NCI-H774 (cell line): ENCODE measurements around the gene CSAD.
"Not testable (repeated sequence)": the region's sequence is repeated elsewhere in the genome, so short reads cannot be mapped to it uniquely, and the experiment has no call there.

Experiments
- DNase-seq: peaks from one replicate; lab custom pipeline; 2025; lab: John Stamatoyannopoulos, UW

CSAD gene

DNA sequence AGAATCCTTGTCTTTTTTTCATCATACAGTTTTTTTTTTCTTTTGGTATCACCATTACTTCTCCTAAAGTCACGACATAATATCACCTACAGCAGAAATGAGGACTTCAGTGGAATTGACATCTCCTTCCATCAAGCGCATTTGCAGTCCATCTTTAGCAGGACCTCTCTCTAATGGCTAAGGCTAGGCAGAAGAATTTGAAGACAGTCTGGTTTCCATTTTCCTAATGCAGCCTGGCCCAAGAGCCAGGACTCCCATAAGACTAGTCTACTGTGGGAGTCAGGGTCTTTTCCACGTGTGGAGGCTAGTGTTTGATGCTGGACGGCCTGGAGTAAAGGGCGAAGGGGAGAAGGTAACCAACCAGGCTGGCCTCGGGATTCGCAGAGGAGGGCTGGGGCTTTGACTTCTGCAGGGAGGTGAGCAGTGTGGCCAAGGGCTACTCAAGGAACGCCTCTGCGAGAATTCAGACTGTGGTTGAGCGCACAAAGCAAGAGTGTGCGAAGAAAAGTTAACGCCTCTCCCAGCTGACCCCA is 972 bp downstream of the CSAD start:
- DNase-seq = no peak

DNA sequence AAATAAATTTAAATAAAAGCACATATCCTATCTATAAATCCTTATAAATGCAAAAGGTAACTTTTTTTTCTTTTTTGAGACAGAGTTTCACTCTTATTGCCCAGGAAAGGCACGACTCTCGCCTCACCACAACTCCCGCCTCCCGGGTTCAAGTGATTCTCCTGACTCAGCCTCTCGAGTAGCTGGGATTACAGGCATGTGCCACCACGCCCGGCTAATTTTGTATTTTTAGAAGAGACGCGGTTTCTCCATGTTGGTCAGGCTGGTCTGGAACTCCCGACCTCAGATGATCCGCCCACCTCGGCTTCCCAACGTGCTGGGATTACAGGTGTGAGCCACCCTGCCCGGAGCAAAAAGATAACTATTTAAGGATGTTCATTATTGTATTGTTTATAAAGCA is 1.9 kb downstream of the CSAD start:
- not testable (repeated sequence) for DNase-seq

DNA sequence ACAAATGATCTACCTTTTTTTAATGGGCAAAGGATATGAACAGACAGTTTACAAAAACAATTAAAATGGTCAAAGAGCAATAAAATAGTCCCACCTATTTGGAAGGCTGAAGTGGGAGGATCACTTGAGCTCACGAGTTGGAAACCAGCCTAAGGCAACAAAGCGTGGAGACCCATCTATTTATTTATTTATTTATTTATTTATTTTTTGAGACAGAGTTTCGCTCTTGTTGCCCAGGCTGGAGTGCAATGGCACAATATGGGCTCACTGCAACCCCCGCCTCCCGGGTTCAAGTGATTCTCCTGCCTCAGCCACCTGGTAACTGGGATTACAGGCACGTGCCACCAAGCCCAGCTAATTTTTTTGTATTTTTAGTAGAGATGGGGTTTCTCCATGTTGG is 3.3 kb downstream of the CSAD start:
- not testable (repeated sequence) for DNase-seq

DNA sequence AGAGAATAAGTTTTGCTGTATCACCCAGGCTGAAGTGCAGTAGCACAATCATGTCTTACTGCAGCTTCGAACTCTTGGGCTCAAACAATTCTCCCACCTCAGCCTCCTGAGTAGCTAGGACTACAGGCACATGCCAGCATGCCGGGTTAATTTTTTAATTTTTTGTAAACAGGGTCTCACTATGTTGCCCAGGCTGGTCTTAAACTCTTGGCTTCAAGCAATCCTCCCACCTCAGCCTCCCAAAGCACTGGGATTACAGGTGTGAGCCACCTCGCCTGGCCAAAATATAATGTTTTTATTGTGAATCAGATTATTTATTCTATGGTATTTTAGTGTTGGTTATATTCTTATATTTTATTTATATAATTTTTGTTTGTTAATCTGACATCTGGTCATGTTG is 4.0 kb downstream of the CSAD start:
- no peak for DNase-seq

DNA sequence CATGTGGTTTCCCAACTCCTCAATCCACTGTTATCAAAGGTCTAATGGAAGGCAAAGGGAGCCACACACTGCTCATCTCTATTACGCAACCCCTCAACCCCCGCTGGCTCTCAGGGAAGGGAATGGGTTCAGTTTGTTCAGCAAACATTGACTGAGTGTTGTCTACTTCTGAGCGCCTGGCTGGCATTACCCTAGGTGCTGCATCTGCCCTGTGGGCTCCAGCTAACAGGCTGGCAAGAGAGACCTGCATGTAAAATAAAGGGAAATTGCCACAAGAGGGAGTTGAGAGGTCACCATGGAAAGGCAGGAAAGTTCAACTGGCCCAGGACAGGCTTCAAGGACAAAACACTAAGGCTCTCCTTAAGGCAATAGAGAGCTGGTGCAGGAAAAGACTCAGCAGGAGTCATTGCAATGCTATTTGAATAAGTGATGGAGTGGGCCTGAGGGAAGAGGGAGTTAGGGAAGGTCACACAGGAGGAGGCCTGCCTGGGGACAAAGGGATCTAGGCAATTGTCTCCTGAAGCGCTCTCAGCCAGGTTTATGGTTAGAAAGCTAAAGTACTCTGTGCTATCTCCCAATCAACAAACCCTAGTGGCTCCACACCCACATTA is 5.7 kb downstream of the CSAD start:
- peak; percentile 84 for DNase-seq

DNA sequence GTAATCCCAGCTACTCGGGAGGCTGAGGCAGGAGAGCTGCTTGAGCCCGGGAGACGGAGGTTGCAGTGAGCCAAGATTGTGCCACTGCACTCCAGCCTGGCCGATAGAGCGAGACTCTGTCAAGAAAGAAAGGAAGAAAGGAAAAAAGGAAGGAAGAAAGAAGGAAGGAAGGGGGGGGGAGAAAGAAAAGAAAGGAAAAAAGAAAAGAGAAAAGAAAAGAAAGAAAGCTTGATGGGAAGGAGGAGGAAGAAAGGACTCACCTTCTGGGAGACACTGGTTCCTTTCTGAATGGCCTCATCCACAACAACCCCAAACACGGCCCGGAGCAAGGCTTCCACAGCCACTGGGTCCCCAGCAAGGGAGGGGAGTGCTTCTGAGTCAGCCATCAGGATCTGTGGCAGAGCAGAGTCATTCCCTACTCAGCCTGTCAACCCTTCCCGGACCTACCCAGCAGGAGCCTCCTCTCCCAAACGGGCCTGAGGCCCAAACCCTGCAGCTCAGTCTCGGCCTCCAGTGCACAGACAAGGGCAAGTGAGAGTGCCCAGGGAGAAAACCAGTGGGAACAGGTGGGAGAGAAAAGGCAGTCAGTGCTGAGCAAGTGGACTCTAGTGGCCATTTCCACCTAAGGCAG is 7.5 kb downstream of the CSAD start:
- no peak for DNase-seq

DNA sequence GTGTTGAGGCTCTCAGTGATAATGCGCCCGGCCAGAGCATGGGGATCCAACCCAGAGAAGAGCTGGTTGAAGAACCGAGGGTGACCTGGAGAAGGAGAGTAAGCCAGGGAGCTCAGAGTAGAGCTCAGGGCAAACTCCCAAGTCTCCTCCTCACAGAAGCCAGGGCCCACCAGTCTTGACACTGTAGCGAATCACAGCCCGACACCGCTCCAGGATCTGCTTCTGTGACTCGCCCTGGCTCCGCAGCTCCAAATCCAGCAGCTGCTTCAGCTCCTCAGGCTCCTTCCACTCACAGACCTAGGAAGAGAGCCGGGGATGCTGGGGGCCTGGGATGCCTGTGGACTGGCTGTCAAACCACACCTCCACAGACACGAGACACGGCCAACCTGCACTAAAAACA is 8.4 kb downstream of the CSAD start:
- no peak for DNase-seq

DNA sequence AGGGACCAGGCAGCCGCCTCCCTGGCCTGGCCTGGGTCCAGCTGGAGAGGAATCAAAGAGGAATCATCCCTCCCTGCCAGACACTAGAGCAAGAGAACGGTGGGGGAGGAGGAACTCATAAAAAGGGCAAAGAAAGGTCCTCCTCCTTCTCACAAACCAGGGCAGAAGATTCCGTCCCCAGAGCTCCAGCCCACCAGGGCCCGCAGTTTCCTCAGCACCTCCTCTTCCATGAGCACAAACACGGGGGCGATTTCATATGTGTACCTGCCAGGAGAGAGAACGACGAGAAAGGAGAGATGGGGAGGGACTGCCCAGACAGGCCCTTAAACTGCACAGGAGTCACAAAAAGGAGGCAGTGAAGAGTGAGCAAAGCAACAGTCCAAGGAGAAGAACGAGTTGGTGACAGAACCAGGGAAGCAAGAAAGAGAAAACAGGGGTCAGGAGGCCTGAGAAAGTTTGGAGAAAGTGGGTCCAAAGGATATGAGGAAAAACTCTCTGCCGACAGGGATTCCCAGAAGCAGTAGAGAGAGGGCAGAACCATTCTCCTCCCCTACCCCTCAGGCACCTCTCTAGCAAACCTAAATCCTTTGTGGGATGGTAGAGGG is 8.9 kb downstream of the CSAD start:
- DNase-seq = no peak

DNA sequence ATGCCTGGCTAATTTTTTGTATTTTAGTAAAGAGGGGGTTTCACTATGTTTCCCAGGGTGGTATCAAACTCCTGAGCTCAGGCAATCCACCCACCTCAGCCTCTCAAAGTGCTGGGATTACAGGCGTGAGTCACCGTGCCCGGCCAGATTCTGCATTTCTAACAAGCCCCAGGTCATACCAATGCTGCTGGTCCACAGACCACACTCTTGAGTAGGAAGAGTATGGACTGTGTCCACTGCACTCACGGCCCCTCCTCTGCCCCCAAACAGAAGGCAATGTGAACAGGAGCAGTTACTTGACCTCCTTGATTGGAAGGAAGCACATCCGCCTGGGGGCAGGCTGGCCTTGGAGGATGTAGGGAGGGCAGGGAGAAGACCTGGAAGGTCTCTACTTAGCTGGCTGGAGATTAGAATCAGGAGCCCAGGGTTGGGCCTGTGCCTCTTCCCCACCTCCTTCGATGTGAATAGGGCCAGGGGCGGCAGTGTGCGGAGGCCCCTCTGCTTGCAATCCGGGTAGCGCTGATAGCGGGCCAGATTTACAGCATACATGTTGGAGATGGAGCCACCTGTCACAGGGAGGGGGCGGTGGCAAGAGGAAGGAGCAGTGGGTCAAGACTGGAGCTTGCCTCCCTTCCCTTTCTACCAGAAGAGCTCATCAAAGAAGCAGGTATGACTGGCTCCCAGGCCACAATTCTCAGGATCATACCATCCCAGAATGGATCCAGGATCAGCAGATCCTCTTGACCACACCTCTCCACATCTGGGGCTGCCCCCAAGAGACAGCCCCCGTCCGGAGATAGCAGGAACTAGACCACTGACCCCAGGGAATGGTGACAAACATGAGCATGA is 9.6 kb downstream of the CSAD start:
- no peak for DNase-seq

DNA sequence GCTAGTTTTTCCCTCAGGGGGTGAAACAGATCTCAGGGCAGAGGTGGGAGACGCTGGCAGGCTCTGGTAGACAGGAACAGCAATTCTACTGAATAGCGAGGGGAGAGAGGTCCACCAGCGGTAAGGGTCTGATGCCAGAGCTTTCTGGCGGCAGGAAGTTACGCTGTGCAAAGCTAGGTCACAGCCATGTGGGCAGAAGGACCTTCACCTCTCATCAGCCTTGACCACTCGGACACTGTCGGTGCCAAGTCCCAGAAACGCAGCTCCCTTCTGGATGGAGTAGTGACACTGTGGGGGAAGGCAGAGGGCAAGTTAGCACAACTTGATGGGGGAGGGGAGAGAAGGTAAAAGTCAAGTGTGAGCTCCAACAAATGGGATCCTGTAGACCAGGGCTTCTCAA is 10.5 kb downstream of the CSAD start:
- no peak for DNase-seq

DNA sequence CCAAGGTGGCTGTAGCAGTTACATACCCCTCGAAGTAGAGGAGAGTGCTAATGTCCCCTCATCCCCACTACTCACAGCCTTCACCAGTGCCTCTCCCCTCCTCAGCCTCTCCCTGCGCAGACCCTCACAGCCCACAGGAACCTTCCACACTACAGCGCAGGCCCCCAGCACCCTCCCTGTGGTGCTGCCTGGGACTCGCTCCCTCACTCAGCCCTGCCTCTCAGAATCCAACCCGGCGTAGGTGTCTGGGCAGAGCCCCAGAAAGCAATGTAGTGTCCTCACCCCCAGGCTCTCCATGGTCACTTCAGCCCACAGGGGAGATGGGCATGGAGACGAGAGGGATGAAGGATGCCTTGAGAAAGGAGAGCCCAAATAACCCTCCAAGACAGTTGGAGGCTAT is 11.1 kb downstream of the CSAD start:
- no peak for DNase-seq

DNA sequence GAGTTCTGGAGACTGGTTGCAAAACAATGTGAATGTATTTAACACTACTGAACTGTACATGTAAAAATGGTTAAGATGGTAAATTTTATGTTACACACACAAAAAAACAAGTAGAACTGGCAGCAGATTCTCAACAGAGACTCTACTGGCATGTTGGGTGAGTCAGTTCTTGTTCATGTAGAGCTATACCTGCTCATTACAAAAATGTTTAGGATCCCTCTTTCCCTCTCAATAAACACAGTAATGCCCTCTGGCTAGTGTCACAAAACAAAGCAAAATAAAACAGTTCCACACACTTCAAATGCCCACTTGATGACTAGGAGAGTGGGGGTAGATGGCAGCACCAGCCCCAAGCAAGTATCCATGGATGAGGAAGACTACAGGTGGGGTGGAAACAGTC is 13.9 kb downstream of the CSAD start:
- no peak for DNase-seq

DNA sequence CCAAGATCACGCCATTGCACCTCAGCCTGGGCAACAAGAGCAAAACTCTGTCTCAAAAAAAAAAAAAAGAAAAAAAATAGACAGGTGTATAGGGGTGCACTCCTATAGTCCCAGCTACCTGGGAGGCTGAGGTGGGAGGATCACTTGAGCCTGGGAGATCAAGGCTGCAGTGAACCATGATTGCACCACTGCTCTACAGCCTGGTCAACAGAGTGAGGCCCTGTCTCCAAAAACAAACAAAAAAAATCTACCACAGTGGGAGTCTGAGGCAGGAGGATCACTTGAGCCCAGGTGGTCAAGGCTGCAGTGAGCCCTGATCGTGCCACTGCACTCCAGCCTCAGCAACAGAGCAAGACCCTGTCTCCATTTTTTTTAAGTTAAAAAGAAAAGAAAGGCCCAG is 17.7 kb downstream of the CSAD start:
- DNase-seq = not testable (repeated sequence)

DNA sequence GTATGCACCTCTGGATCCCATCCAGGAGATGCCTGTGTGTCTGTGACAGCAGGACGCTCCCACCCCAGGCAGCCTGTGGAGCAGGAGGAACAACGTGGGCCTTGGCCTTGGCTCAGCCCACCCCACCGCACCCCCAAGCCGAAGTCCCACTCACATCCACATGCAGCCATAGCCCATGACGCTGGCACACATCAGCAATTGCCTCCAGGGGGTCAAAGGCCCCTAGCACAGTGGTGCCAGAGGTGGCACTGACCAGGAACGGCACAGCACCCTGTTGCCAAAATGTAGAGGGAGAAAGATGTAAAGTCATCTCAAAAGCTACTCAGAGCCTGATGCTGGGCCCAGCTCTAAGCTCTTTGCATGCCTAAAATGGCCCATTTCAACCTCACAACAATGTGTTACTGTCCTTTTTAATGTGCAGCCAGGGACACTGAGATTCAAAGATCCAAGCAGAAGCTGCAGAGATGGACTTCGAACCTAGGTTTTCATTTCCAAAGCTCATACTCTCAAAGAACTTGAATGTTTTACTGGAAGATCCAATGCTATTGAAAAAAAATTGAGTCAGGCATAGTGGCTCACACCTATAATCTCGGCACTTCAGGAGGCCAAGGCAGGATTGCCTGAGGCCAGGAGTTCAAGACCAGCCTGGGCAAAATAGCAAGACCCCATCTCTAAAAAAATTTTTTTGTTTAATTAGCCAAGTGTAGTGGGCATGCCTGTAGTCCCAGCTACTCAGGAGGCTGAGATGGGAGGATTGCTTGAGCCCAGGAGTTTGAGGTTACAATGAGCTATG is 19.4 kb downstream of the CSAD start:
- DNase-seq = no peak

DNA sequence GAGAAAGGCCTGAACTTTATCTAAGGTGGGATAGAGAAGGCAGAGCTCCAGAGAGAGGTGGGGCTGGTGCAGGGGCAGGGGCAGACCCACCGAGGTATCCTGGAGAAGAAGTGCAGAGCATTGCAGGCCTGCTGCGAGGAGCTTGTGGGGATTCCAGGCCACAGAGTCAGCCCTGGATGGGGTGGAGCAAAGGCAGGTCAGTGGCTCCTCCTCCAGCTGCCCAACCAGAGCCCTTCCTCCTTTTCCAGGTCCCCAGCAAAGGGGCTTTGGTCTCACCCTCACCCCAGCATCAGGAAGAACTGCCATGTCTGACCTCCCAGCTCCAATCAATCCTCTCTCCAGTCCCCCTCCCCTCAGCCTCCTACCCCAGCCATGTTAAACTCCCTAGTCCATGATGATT is 20.1 kb downstream of the CSAD start:
- DNase-seq = no peak

DNA sequence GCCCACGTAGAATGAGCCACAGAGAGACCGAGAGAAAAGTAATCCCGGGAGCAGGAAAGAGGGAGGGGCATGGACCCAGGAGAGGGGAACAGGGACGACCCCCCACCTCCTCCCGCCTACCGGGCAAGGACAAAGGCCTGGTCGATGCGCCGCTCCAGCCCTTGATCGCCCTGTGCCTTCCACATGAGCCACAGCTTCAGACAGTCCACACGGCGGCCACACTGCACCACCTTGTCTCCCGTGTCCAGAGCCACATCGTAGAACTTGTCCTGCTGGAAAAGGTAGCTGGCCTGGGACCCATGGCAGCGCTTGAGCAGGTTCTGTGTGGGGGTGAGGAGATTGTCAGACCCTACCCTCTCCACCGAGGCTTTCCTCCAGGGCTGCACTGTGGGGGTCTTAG is 20.7 kb downstream of the CSAD start:
- DNase-seq = no peak

DNA sequence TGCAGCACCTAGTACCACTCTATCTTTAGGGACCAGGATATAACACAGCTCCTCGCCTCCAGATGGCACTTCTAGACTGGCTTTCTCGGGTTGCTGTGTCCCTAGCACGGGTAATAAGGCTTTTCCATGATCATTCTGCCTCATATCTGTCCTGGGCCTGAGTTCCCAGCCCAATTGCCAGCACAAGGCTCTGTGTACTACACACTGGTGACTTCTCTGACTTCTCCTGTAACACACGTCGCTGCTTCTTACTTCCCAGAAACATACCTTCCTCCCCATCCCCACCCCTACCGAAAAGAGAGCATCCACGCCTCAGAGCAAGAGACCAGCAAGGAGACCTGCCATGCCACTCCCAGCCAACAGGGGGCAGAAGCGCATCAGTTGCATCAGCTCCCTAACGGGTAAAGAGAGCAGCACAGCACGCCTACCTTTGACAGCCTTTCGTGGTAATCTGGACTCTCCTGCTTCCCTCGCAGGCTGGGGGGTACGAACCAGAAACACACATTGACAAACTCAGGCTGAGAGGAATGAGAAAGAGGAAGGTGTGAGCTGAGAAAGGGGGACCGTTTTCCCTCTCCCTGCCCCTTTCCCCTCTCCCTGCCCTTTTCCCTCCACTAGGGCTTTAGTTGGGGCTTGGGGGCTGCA is 21.4 kb downstream of the CSAD start:
- DNase-seq = peak; percentile 65

DNA sequence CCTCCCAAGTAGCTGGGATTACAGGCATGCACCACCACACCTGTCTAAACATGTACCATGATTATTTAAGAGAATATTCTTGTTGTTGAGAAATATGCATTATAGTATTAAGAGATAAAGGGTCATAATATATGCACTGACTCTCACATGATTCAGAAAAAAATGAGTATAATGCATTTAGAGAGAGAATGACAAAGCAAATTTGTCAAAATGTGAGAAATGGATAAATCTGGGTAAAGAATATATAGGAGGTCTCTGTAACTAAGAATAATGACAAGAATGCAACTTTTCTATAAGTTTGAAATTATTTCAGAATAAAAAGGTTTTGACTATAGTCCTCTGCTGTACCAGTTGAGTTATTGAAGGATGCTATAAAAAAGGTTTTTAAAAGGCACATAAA is 28.3 kb downstream of the CSAD start:
- no peak for DNase-seq

DNA sequence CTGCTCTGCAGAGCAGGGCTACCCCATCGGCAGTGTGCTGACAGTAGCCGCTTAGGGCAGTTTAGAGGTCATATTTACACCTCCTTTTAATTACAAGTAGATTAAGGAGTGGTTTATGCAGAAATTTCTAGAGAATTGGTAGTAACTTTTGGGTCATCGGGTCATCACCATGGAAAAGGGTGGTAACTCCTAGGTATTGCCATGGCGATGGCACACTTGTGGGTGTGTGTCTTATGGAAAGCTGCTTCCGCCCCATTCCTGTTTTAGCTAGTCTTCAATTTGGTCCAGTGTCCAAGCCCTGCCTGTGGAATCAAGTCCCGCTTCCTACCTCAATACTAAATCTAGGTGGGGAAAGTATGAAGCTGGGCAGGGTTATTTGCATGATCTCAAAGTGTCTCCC is 29.7 kb downstream of the CSAD start:
- no peak for DNase-seq

DNA sequence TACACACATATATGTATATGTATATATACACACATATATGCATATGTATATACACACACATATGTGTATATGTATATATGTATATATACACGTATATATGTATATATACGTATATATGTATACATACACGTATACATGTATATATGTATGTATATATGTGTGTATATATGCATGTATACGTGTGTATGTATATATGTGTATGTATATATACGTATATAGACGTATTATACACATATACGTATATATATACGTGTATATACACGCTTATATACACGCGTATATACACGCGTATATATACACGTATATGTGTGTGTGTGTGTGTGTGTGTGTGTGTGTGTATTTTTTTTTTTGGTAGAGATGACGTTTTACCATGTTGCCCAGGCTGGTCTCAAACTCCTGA is 33.1 kb downstream of the CSAD start:
- DNase-seq = no peak

DNA sequence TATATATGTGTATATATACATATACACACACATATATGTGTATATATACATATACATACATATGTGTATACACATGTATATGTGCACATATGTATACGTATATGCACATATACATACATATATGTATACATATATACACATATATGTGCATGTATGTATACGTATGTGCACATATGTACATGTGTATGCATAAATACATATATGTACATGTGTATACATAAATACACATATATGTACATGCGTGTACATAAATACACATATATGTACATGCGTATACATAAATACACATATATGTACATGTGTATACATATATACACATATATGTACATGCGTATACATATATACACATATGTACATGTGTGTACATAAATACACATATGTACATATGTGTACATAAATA is 33.5 kb downstream of the CSAD start:
- no peak for DNase-seq
